Mesodermal cell (in vitro differentiated cells): ENCODE results near the gene EIF5.

Source experiments
- H3K27ac ChIP-seq: 2 replicates; pipeline ENCODE4 v1.7.0; 2013; ENCODE audit warnings: mild to moderate bottlenecking, low read depth, low read length, moderate library complexity; ENCODE audit not compliant: severe bottlenecking
- H3K36me3 ChIP-seq: 2 replicates; pipeline ENCODE4 v1.7.1; 2013; ENCODE audit warnings: mild to moderate bottlenecking, low read length, moderate library complexity; ENCODE audit not compliant: control insufficient read depth, insufficient read depth
- H3K4me1 ChIP-seq: one replicate; pipeline ENCODE4 v1.7.1; 2013; ENCODE audit warnings: mild to moderate bottlenecking, low read length; ENCODE audit not compliant: insufficient read depth, control insufficient read depth, poor library complexity, severe bottlenecking
- H3K4me3 ChIP-seq: 2 replicates; pipeline ENCODE4 v1.7.0; 2013; ENCODE audit warnings: low read length, control low read depth, mild to moderate bottlenecking; ENCODE audit not compliant: insufficient read depth, poor library complexity, severe bottlenecking; ENCODE audit errors: extremely low read depth
- H3K9me3 ChIP-seq: 2 replicates; pipeline ENCODE4 v1.7.1; 2013; ENCODE audit warnings: mild to moderate bottlenecking, low read length, moderate library complexity; ENCODE audit not compliant: control insufficient read depth
- WGBS, 2 experiments: methylation state at CpG; one replicate each; pipeline ENCODE4 v1.1.5; 2013; ENCODE audit warnings: missing lambda C conversion rate in 2 of 2; ENCODE audit not compliant: insufficient coverage in 2 of 2; 5-methylcytosine and 5-hydroxymethylcytosine counted together

Gene EIF5

DNA sequence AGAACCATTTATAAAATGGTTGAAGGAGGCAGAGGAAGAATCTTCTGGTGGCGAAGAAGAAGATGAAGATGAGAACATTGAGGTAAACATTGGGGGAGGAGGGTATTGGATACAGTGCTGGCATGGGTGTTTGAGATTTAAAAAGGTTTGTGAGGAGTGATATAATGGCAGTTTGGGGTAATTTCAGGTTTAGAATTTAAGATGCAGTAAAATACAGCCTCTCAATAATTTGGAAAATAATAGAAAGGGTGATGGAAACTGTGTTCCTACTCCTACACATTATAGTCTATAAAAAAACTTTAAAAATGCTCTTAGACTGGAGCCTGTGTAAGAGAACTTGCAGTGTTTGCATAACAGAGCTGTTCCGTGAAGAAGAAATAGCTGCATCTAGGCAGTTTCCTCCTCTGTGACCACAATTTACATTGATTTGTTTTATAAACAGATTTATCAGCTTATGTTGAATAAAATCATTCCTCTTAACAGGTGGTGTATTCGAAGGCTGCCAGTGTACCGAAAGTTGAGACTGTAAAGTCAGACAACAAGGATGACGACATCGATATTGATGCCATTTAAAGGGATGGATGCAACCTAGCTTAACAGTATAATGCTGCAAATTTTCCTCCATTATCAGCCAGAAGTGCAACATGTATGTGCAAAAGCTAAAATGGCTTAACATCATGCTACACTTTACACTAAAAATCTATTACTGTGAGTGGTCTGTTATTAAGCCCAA lies 6.6 kb downstream of the EIF5 start:
- WGBS, 2 experiments, result 90 to 98% methylated on average over 4 to 5 of the region's 6 CpGs
- Histone ChIP-seq H3K27ac (no peak overlapping the region), H3K4me3 (no peak overlapping the region), H3K9me3 (no peaks in the 10 kb centered on the region), H3K4me1 (peaks cover 3% of the 10 kb centered on the region), H3K36me3 (peaks cover 90% of the 10 kb centered on the region)

DNA sequence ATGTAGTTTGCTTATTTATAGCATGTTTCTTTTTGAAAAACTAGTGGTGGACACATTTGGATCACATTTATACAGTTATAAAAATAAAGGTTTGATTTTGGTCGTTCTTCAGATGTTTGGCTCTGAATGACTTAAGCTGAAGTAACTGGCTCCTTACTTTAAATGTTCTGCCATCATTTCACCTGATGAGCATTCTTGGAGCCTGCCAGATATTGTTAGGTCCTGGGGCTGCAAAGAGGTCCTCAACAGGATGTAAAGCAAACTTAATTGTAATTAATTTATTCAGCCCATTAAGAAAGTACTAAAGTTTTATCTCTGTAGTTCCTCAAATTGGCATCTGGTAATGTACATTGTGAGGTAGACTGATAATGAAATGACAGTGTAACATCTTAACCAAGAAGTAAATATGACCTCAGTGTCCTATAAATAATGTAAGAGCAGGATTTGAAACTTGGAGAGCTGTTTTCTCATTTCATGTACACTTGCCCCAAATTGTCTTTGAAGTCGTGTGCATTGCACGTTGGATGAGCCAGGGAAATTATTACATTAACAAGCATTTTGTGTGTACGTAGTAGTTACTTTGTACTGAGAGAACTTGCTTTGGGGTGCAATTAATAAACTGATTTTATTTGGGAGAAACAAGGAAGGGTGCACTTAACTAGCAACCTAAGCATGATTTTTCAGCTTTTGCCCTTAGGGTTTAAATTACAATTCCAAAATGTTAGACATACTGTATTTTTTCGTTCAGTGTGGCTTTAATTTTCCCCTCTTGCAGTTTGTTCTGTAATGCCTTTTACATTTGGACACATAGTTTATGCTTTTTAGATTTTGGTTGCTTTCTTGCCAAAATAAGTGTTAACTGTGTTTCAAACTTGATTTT lies 7.5 kb downstream of the EIF5 start:
- H3K4me3 ChIP-seq, result no peak overlapping the region
- H3K9me3 ChIP-seq, result no peaks in the 10 kb centered on the region
- H3K36me3 ChIP-seq, result peaks cover 81% of the 10 kb centered on the region
- no peak overlapping the region for H3K27ac ChIP-seq
- no peaks in the 10 kb centered on the region for H3K4me1 ChIP-seq
- 100% methylated on average over 2 to 4 of the region's 5 CpGs for WGBS, 2 experiments

GRCh38 chr14:103343164-103343879 lies 9.3 kb downstream of the EIF5 start:
- no peak overlapping the region for H3K4me3 ChIP-seq
- no peaks in the 10 kb centered on the region for H3K4me1 ChIP-seq
- 94 to 100% methylated on average over 1 to 3 of the region's 4 CpGs for WGBS, 2 experiments
- H3K36me3 ChIP-seq, result peaks cover 63% of the 10 kb centered on the region
- no peak overlapping the region for H3K27ac ChIP-seq
- no peaks in the 10 kb centered on the region for H3K9me3 ChIP-seq

- H3K36me3 ChIP-seq, result peaks cover 55% of the 10 kb centered on the region
- WGBS, 2 experiments, result 86 to 100% methylated on average over 2 of the region's 5 CpGs
- no peak overlapping the region for H3K4me3 ChIP-seq
- no peak overlapping the region for H3K27ac ChIP-seq
- H3K4me1 ChIP-seq, result no peaks in the 10 kb centered on the region
- no peaks in the 10 kb centered on the region for H3K9me3 ChIP-seq
These were observed 10.1 kb downstream of the EIF5 start for GRCh38 chr14:103343905-103344797.

DNA sequence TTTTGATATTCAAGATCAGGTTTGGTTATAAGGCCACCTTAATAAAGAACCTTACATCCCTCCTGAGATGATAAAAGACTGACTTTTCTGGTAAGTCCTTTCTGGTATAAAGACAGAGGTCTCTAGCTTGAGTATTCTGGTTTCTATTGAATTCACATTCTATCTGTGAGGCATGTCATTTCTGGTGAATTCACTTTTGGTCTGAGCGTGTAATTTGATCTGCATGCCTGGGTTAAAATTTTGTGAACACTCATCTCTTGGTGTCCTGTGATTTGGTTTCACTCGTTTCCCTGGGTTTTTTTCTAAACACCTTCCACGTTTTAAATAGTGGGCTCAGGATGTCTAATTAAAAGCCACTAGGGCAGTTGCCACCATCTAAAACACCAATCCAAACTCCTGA lies 12.2 kb downstream of the EIF5 start:
- H3K27ac ChIP-seq, result no peak overlapping the region
- WGBS, 2 experiments, result 80 to 90% methylated on average over 1 to 2 of the region's 3 CpGs

GRCh38 chr14:103347091-103347815 lies 13.2 kb downstream of the EIF5 start:
- Histone ChIP-seq H3K9me3 (no peaks in the 10 kb centered on the region), H3K36me3 (peaks cover 24% of the 10 kb centered on the region), H3K4me3 (no peak overlapping the region), H3K27ac (no peak overlapping the region), H3K4me1 (no peaks in the 10 kb centered on the region)
- WGBS, 2 experiments, result 65 to 75% methylated on average over 9 to 10 of the region's 12 CpGs

More for the DNA sequence above, 12.2 kb downstream of the EIF5 start:
- Histone ChIP-seq H3K36me3 (peaks cover 33% of the 10 kb centered on the region), H3K4me1 (no peaks in the 10 kb centered on the region), H3K9me3 (no peaks in the 10 kb centered on the region), H3K4me3 (no peak overlapping the region)

DNA sequence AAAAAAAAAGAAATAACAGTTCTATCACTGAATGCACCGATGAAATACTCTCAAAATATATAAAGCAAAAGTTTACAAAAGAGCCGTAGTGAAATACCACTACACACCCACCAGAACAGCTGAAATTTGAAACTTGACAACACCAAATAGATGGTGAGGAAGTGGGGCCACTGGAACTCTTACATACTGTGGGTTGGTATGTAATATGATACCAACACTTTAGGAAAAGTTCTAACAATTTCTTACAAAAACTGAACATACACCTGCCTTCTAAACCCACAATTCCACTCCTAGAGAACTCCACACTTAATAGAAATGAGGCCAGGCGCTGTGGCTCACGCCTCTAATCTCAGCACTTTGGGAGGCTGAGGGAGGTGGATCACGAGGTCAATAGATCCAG lies 14.1 kb downstream of the EIF5 start:
- Histone ChIP-seq H3K4me1 (no peaks in the 10 kb centered on the region), H3K27ac (no peak overlapping the region), H3K36me3 (peaks cover 15% of the 10 kb centered on the region), H3K9me3 (no peaks in the 10 kb centered on the region), H3K4me3 (no peak overlapping the region)
- 82 to 84% methylated on average over 3 of the region's 5 CpGs for WGBS, 2 experiments

- peaks cover 7% of the 10 kb centered on the region for H3K4me1 ChIP-seq
These were observed 15.9 kb downstream of the EIF5 start for GRCh38 chr14:103349982-103350381.

GRCh38 chr14:103353362-103353761 lies 19.3 kb downstream of the EIF5 start:
- no peaks in the 10 kb centered on the region for H3K36me3 ChIP-seq
- WGBS, 2 experiments, result 88 to 89% methylated on average over 7 of the region's 7 CpGs
- H3K9me3 ChIP-seq, result no peaks in the 10 kb centered on the region
- H3K27ac ChIP-seq, result no peak overlapping the region
- H3K4me1 ChIP-seq, result peaks cover 10% of the 10 kb centered on the region
- H3K4me3 ChIP-seq, result no peak overlapping the region

More at GRCh38 chr14:103349982-103350381, 15.9 kb downstream of the EIF5 start:
- no peak overlapping the region for H3K27ac ChIP-seq
- 95 to 97% methylated on average over 9 to 10 of the region's 13 CpGs for WGBS, 2 experiments
- H3K4me3 ChIP-seq, result no peak overlapping the region
- no peaks in the 10 kb centered on the region for H3K36me3 ChIP-seq
- no peaks in the 10 kb centered on the region for H3K9me3 ChIP-seq
